Measurements from ENCODE around the gene DEFB112. TPM values are rescaled to one million over a fixed set of nuclear protein-coding genes. Genes with fewer than 3 reads are reported as not detected.

The DEFB112 gene, protein sequence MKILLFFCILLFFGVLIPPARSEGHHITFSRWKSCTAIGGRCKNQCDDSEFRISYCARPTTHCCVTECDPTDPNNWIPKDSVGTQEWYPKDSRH
- total RNA-seq (2014; rRNA removed; shearing (Covaris generic)), result not detected in 2 replicates
- polyA plus RNA-seq (2016; fragmentation: Nextera tagmentation; extraction: Ambion mirVana), result not detected in 2 replicates
- long read RNA-seq, result 0 reads

DNA sequence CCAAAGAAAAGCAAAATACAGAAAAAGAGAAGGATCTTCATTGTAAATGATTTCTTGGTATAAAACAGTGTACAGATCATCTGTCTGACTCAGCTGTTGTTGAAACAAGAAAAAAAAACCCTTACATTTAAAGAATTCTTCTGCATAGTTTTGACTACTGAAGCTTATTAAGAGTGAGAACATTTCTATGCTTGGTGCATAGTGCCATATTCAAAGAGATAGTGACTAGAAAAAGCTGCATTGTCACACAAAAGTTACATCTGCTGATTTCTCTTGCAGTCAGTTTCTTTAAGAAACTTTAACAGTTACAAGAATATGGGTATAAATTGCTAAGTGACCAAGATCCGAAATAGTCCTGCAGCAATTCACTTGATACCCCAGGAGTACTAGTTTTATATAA lies at the start of gene DEFB112:
DEFB112 (minus strand) TSS at position 101 of the 400 bp plus-strand sequence; CDS start at position 41, 60 bp downstream.
- no peak within 1 kb of the TSS for H3K4me3 ChIP-seq
- Mint-ChIP-seq H3K4me1 (no peaks in the 10 kb centered on the region), H3K4me3 (no peak within 1 kb of the TSS), H3K27ac (no peak within 1 kb of the TSS), H3K9me3 (no peaks in the 10 kb centered on the region), H3K27me3 (ENCODE audit: insufficient read depth, low read depth, poor library complexity) (no peaks in the 10 kb centered on the region), H3K36me3 (ENCODE audit: low read depth) (no peaks in the 10 kb centered on the region)
- TF ChIP-seq EZH2phosphoT487 (IDR thresholded peaks at IDR 0.05; ENCODE audit: unreplicated experiment) (no peak), STAT1 (IDR thresholded peaks at IDR 0.05; ENCODE audit: unreplicated experiment) (no peak), NANOG (IDR thresholded peaks at IDR 0.05; ENCODE audit: borderline replicate concordance) (no peak), POLR2AphosphoS5 (IDR thresholded peaks at IDR 0.05; ENCODE audit: low read depth) (no peak), EZH2 (IDR thresholded peaks at IDR 0.05; ENCODE audit: low read depth, unreplicated experiment) (no peak), ZNF114 (CRISPR knock-in tag; IDR thresholded peaks at IDR 0.05) (no peak), ZNF331 (CRISPR knock-in tag; IDR thresholded peaks at IDR 0.05; ENCODE audit: low read depth) (no peak), CREB1 (CRISPR knock-in tag; IDR thresholded peaks at IDR 0.05; ENCODE audit: low read depth) (no peak), JUNB (IDR thresholded peaks at IDR 0.05; ENCODE audit: unreplicated experiment) (no peak)
- TF ChIP-seq, protein P1, sequence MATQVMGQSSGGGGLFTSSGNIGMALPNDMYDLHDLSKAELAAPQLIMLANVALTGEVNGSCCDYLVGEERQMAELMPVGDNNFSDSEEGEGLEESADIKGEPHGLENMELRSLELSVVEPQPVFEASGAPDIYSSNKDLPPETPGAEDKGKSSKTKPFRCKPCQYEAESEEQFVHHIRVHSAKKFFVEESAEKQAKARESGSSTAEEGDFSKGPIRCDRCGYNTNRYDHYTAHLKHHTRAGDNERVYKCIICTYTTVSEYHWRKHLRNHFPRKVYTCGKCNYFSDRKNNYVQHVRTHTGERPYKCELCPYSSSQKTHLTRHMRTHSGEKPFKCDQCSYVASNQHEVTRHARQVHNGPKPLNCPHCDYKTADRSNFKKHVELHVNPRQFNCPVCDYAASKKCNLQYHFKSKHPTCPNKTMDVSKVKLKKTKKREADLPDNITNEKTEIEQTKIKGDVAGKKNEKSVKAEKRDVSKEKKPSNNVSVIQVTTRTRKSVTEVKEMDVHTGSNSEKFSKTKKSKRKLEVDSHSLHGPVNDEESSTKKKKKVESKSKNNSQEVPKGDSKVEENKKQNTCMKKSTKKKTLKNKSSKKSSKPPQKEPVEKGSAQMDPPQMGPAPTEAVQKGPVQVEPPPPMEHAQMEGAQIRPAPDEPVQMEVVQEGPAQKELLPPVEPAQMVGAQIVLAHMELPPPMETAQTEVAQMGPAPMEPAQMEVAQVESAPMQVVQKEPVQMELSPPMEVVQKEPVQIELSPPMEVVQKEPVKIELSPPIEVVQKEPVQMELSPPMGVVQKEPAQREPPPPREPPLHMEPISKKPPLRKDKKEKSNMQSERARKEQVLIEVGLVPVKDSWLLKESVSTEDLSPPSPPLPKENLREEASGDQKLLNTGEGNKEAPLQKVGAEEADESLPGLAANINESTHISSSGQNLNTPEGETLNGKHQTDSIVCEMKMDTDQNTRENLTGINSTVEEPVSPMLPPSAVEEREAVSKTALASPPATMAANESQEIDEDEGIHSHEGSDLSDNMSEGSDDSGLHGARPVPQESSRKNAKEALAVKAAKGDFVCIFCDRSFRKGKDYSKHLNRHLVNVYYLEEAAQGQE (IDR thresholded peaks at IDR 0.05; ENCODE audit: unreplicated experiment), result no peak
- TF ChIP-seq, protein P2, sequence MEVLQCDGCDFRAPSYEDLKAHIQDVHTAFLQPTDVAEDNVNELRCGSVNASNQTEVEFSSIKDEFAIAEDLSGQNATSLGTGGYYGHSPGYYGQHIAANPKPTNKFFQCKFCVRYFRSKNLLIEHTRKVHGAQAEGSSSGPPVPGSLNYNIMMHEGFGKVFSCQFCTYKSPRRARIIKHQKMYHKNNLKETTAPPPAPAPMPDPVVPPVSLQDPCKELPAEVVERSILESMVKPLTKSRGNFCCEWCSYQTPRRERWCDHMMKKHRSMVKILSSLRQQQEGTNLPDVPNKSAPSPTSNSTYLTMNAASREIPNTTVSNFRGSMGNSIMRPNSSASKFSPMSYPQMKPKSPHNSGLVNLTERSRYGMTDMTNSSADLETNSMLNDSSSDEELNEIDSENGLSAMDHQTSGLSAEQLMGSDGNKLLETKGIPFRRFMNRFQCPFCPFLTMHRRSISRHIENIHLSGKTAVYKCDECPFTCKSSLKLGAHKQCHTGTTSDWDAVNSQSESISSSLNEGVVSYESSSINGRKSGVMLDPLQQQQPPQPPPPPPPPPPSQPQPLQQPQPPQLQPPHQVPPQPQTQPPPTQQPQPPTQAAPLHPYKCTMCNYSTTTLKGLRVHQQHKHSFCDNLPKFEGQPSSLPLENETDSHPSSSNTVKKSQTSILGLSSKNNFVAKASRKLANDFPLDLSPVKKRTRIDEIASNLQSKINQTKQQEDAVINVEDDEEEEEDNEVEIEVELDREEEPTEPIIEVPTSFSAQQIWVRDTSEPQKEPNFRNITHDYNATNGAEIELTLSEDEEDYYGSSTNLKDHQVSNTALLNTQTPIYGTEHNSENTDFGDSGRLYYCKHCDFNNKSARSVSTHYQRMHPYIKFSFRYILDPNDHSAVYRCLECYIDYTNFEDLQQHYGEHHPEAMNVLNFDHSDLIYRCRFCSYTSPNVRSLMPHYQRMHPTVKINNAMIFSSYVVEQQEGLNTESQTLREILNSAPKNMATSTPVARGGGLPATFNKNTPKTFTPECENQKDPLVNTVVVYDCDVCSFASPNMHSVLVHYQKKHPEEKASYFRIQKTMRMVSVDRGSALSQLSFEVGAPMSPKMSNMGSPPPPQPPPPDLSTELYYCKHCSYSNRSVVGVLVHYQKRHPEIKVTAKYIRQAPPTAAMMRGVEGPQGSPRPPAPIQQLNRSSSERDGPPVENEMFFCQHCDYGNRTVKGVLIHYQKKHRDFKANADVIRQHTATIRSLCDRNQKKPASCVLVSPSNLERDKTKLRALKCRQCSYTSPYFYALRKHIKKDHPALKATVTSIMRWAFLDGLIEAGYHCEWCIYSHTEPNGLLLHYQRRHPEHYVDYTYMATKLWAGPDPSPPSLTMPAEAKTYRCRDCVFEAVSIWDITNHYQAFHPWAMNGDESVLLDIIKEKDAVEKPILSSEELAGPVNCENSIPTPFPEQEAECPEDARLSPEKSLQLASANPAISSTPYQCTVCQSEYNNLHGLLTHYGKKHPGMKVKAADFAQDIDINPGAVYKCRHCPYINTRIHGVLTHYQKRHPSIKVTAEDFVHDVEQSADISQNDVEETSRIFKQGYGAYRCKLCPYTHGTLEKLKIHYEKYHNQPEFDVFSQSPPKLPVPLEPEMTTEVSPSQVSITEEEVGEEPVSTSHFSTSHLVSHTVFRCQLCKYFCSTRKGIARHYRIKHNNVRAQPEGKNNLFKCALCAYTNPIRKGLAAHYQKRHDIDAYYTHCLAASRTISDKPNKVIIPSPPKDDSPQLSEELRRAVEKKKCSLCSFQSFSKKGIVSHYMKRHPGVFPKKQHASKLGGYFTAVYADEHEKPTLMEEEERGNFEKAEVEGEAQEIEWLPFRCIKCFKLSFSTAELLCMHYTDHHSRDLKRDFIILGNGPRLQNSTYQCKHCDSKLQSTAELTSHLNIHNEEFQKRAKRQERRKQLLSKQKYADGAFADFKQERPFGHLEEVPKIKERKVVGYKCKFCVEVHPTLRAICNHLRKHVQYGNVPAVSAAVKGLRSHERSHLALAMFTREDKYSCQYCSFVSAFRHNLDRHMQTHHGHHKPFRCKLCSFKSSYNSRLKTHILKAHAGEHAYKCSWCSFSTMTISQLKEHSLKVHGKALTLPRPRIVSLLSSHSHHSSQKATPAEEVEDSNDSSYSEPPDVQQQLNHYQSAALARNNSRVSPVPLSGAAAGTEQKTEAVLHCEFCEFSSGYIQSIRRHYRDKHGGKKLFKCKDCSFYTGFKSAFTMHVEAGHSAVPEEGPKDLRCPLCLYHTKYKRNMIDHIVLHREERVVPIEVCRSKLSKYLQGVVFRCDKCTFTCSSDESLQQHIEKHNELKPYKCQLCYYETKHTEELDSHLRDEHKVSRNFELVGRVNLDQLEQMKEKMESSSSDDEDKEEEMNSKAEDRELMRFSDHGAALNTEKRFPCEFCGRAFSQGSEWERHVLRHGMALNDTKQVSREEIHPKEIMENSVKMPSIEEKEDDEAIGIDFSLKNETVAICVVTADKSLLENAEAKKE (CRISPR knock-in tag; IDR thresholded peaks at IDR 0.05), result no peak
- TF ChIP-seq, protein P3, sequence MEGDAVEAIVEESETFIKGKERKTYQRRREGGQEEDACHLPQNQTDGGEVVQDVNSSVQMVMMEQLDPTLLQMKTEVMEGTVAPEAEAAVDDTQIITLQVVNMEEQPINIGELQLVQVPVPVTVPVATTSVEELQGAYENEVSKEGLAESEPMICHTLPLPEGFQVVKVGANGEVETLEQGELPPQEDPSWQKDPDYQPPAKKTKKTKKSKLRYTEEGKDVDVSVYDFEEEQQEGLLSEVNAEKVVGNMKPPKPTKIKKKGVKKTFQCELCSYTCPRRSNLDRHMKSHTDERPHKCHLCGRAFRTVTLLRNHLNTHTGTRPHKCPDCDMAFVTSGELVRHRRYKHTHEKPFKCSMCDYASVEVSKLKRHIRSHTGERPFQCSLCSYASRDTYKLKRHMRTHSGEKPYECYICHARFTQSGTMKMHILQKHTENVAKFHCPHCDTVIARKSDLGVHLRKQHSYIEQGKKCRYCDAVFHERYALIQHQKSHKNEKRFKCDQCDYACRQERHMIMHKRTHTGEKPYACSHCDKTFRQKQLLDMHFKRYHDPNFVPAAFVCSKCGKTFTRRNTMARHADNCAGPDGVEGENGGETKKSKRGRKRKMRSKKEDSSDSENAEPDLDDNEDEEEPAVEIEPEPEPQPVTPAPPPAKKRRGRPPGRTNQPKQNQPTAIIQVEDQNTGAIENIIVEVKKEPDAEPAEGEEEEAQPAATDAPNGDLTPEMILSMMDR (conservative IDR thresholded peaks at IDR 0.05; ENCODE audit: low read depth in 2 of 2), result no peak
- TF ChIP-seq, protein P4, sequence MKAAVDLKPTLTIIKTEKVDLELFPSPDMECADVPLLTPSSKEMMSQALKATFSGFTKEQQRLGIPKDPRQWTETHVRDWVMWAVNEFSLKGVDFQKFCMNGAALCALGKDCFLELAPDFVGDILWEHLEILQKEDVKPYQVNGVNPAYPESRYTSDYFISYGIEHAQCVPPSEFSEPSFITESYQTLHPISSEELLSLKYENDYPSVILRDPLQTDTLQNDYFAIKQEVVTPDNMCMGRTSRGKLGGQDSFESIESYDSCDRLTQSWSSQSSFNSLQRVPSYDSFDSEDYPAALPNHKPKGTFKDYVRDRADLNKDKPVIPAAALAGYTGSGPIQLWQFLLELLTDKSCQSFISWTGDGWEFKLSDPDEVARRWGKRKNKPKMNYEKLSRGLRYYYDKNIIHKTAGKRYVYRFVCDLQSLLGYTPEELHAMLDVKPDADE (IDR thresholded peaks at IDR 0.05), result no peak
- H2AFZ ChIP-seq, result no peak within 1 kb of the TSS
- no peaks in the 10 kb centered on the region for H4K20me1 ChIP-seq (replicated peaks; ENCODE audit: insufficient read depth)
- H3K36me3 ChIP-seq (ENCODE audit: insufficient read depth), result no peaks in the 10 kb centered on the region
- no peak for DNase-seq (ENCODE audit: low spot score)
- H3K27ac ChIP-seq (ENCODE audit: low read depth), result no peak within 1 kb of the TSS
- ATAC-seq, result no peak
- H3K4me1 ChIP-seq (ENCODE audit: insufficient read depth), result no peaks in the 10 kb centered on the region
- no peaks in the 10 kb centered on the region for H3F3A ChIP-seq (replicated peaks; ENCODE audit: low read depth)
- H3K4me2 ChIP-seq, result no peak within 1 kb of the TSS
- no peaks in the 10 kb centered on the region for H3K27me3 ChIP-seq (ENCODE audit: insufficient read depth)
- H3K9me2 ChIP-seq (ENCODE audit: insufficient read depth), result no peaks in the 10 kb centered on the region
- no peaks in the 10 kb centered on the region for H3K79me2 ChIP-seq (replicated peaks; ENCODE audit: insufficient read depth)

Measured in GM23338 (cell line).